Activated CD4-positive, alpha-beta T cell treated with anti-CD3 and anti-CD28 coated beads, Interleukin-2, amount 10 ng/mL, durations not matched to agents 7 days and 5 days (primary cell): ENCODE results near the gene PRSS21. TPM values are rescaled to one million over a fixed set of nuclear protein-coding genes. Genes with fewer than 3 reads are reported as not detected.

Source experiments
- CTCF ChIA-PET: fragments of 350-600 bp; sonication (Branson Sonifier 250); formaldehyde crosslinking; loops from one replicate; lab custom pipeline; 2021; ENCODE audit warnings: antibody characterized with exemption; lab: Charles Lee
- POLR2A ChIA-PET: fragments of 350-600 bp; sonication (Branson Sonifier 250); formaldehyde crosslinking; loops from one replicate; lab custom pipeline; 2021; ENCODE audit warnings: antibody characterized with exemption; lab: Charles Lee
- DNase-seq: peaks from one replicate; pipeline ENCODE4 v3.0.0-alpha.2; 2020
- H3K27ac Mint-ChIP-seq: one replicate; pipeline ENCODE4 v1.8.0; 2021; ENCODE audit warnings: mild to moderate bottlenecking, moderate library complexity, mixed read lengths
- H3K27me3 Mint-ChIP-seq: one replicate; pipeline ENCODE4 v1.8.0; 2021; ENCODE audit warnings: mixed read lengths
- H3K36me3 Mint-ChIP-seq: one replicate; pipeline ENCODE4 v1.8.0; 2021; ENCODE audit warnings: low read depth, mixed read lengths
- H3K4me1 Mint-ChIP-seq: one replicate; pipeline ENCODE4 v1.8.0; 2021; ENCODE audit warnings: mixed read lengths
- H3K4me3 Mint-ChIP-seq: one replicate; pipeline ENCODE4 v1.8.0; 2021; ENCODE audit warnings: mild to moderate bottlenecking, moderate library complexity, mixed read lengths
- H3K9me3 Mint-ChIP-seq: one replicate; pipeline ENCODE4 v1.8.0; 2021; ENCODE audit warnings: mixed read lengths
- total RNA-seq, 2 experiments: library from RNA; stranded (reverse); gene quantifications; one replicate each; pipeline ENCODE4 v1.2.3, GENCODE V29; 2021

The PRSS21 gene
- total RNA-seq, 2 experiments from 2014 or later, result 0.27 to 0.67 TPM

- CTCF ChIA-PET, result no interaction called here
- no peak for DNase-seq
- Mint-ChIP-seq H3K4me1 (peaks cover 10% of the 10 kb centered on the region), H3K27ac (no peak overlapping the region), H3K9me3 (no peaks in the 10 kb centered on the region), H3K4me3 (no peak overlapping the region), H3K27me3 (peaks cover 5% of the 10 kb centered on the region), H3K36me3 (no peaks in the 10 kb centered on the region)
- POLR2A ChIA-PET, result no interaction called here
Measured at GRCh38 chr16:2836646-2837508, 19.8 kb downstream of the PRSS21 start.

- H3K27ac Mint-ChIP-seq, result no peak overlapping the region
- H3K4me3 Mint-ChIP-seq, result no peak overlapping the region
- H3K4me1 Mint-ChIP-seq, result peaks cover 21% of the 10 kb centered on the region
- no peaks in the 10 kb centered on the region for H3K36me3 Mint-ChIP-seq
- ChIA-PET POLR2A (interaction anchor here (0.6 kb wide), 1 partner anchor 63 kb away, joined by 4 read pairs; no protein-coding TSS in a partner anchor), CTCF (interaction anchor here (0.6 to 2.5 kb wide), 24 partner anchors 9 to 183 kb away, joined by 3 to 18 read pairs (median 4); partner anchors contain the start of genes FLYWCH1, FLYWCH2 and ZG16B)
- DNase-seq, result peak; percentile 54
- H3K9me3 Mint-ChIP-seq, result no peaks in the 10 kb centered on the region
- H3K27me3 Mint-ChIP-seq, result peaks cover 3% of the 10 kb centered on the region
Measured at GRCh38 chr16:2838928-2839327, 21.9 kb downstream of the PRSS21 start.

- DNase-seq, result no peak
- peak overlapping the region; percentile 50 for H3K27ac Mint-ChIP-seq
- ChIA-PET POLR2A (no interaction called here), CTCF (interaction anchor here (0.6 to 2.5 kb wide), 17 partner anchors 9 to 141 kb away, joined by 3 to 18 read pairs (median 6); partner anchors contain the start of genes FLYWCH1, FLYWCH2 and ZG16B)
- H3K4me3 Mint-ChIP-seq, result no peak overlapping the region
- peaks cover 21% of the 10 kb centered on the region for H3K4me1 Mint-ChIP-seq
- no peaks in the 10 kb centered on the region for H3K36me3 Mint-ChIP-seq
- no peaks in the 10 kb centered on the region for H3K9me3 Mint-ChIP-seq
- no peaks in the 10 kb centered on the region for H3K27me3 Mint-ChIP-seq
Measured at GRCh38 chr16:2839650-2840450, 22.8 kb downstream of the PRSS21 start.

GRCh38 chr16:2840914-2841313, 23.9 kb downstream of the PRSS21 start:
- Mint-ChIP-seq H3K4me3 (no peak overlapping the region), H3K36me3 (no peaks in the 10 kb centered on the region), H3K9me3 (no peaks in the 10 kb centered on the region), H3K4me1 (peaks cover 21% of the 10 kb centered on the region), H3K27me3 (no peaks in the 10 kb centered on the region), H3K27ac (no peak overlapping the region)
- ChIA-PET CTCF (interaction anchor here (0.8 kb wide), 1 partner anchor 27 kb away, joined by 3 read pairs; no protein-coding TSS in a partner anchor), POLR2A (no interaction called here)
- no peak for DNase-seq

GRCh38 chr16:2841606-2842339, 24.7 kb downstream of the PRSS21 start:
- no peaks in the 10 kb centered on the region for H3K36me3 Mint-ChIP-seq
- no peaks in the 10 kb centered on the region for H3K27me3 Mint-ChIP-seq
- H3K4me1 Mint-ChIP-seq, result peaks cover 21% of the 10 kb centered on the region
- H3K27ac Mint-ChIP-seq, result peak overlapping the region; percentile 87
- CTCF ChIA-PET, result interaction anchor here (0.6 to 2.3 kb wide), 11 partner anchors 12 to 317 kb away, joined by 3 to 14 read pairs (median 4); partner anchors contain the start of gene FLYWCH2
- H3K4me3 Mint-ChIP-seq, result no peak overlapping the region
- no peak for DNase-seq
- H3K9me3 Mint-ChIP-seq, result no peaks in the 10 kb centered on the region
- POLR2A ChIA-PET, result no interaction called here

- POLR2A ChIA-PET, result no interaction called here
- peak overlapping the region; percentile 16 for H3K4me3 Mint-ChIP-seq
- H3K27me3 Mint-ChIP-seq, result no peaks in the 10 kb centered on the region
- H3K27ac Mint-ChIP-seq, result peak overlapping the region; percentile 87
- peaks cover 21% of the 10 kb centered on the region for H3K4me1 Mint-ChIP-seq
- no peaks in the 10 kb centered on the region for H3K36me3 Mint-ChIP-seq
- CTCF ChIA-PET, result interaction anchor here (0.6 to 2.3 kb wide), 11 partner anchors 11 to 317 kb away, joined by 3 to 14 read pairs (median 4); partner anchors contain the start of gene FLYWCH2
- H3K9me3 Mint-ChIP-seq, result no peaks in the 10 kb centered on the region
- DNase-seq, result peak; percentile 64
Measured at GRCh38 chr16:2842340-2843000, 25.4 kb downstream of the PRSS21 start.

- Mint-ChIP-seq H3K4me3 (no peak overlapping the region), H3K27ac (peak overlapping the region; percentile 26), H3K36me3 (no peaks in the 10 kb centered on the region), H3K9me3 (no peaks in the 10 kb centered on the region), H3K4me1 (peaks cover 19% of the 10 kb centered on the region), H3K27me3 (peaks cover 1% of the 10 kb centered on the region)
- CTCF ChIA-PET, result interaction anchor here (0.5 to 2.3 kb wide), 5 partner anchors 10 to 941 kb away, joined by 3 to 14 read pairs (median 6); no protein-coding TSS in a partner anchor
- no peak for DNase-seq
- POLR2A ChIA-PET, result no interaction called here
Measured at GRCh38 chr16:2843526-2843925, 26.5 kb downstream of the PRSS21 start.

GRCh38 chr16:2845116-2845515, 28.1 kb downstream of the PRSS21 start:
- DNase-seq, result no peak
- H3K9me3 Mint-ChIP-seq, result no peaks in the 10 kb centered on the region
- ChIA-PET CTCF (interaction anchor here (1.2 to 1.3 kb wide), 2 partner anchors 19 to 23 kb away, joined by 5 read pairs; no protein-coding TSS in a partner anchor), POLR2A (interaction anchor here (0.6 kb wide), 1 partner anchor 360 kb away, joined by 3 read pairs; no protein-coding TSS in a partner anchor)
- H3K4me3 Mint-ChIP-seq, result no peak overlapping the region
- peaks cover 16% of the 10 kb centered on the region for H3K4me1 Mint-ChIP-seq
- no peak overlapping the region for H3K27ac Mint-ChIP-seq
- no peaks in the 10 kb centered on the region for H3K36me3 Mint-ChIP-seq
- peaks cover 9% of the 10 kb centered on the region for H3K27me3 Mint-ChIP-seq

GRCh38 chr16:2846511-2847310, 29.7 kb downstream of the PRSS21 start:
- H3K27me3 Mint-ChIP-seq, result peaks cover 11% of the 10 kb centered on the region
- CTCF ChIA-PET, result no interaction called here

GRCh38 chr16:2848933-2849725, 32.1 kb downstream of the PRSS21 start:
- POLR2A ChIA-PET, result no interaction called here
- DNase-seq, result no peak
- Mint-ChIP-seq H3K4me3 (no peak overlapping the region), H3K4me1 (no peaks in the 10 kb centered on the region), H3K27me3 (peaks cover 11% of the 10 kb centered on the region), H3K27ac (no peak overlapping the region), H3K36me3 (peaks cover 2% of the 10 kb centered on the region), H3K9me3 (peaks cover 2% of the 10 kb centered on the region)
- CTCF ChIA-PET, result interaction anchor here (1.0 to 1.2 kb wide), 2 partner anchors 9 to 11 kb away, joined by 3 to 4 read pairs; no protein-coding TSS in a partner anchor

More at GRCh38 chr16:2846511-2847310, 29.7 kb downstream of the PRSS21 start:
- DNase-seq, result no peak
- Mint-ChIP-seq H3K4me1 (peaks cover 11% of the 10 kb centered on the region), H3K36me3 (no peaks in the 10 kb centered on the region), H3K9me3 (no peaks in the 10 kb centered on the region), H3K27ac (no peak overlapping the region), H3K4me3 (no peak overlapping the region)
- POLR2A ChIA-PET, result no interaction called here
